ENCODE data around the gene GPX4. TPM values are rescaled to one million over a fixed set of nuclear protein-coding genes. Genes with fewer than 3 reads are reported as not detected.

Gene GPX4
- total and polyA plus RNA-seq, 2 donors (not counting 1 experiment from before 2014, with no cell fraction given) = 213 to 317 TPM

DNA sequence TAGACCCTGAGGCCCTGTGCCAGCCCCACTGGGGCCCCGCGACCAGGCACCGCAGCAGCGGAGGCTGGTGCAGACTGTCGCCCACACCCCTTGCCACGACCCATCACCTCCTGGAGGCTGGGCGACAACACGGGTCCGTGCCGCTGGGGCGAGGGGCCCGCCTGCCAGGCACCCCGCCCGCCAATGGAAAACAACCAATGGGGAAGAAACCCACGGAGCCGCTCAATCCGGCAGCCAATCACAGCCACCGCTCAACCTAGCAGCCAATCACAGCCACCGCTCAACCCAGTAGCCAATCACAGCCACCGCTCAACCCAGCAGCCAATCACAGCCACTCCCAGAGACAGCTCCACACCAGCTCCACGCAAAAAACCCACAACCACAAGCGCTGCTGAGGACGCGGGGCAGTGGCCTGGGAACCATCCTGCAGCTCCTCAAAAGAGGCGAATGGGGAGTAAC, 29.7 kb downstream of the GPX4 start:
- Histone ChIP-seq H4K20me1 (ENCODE audit: control insufficient read depth, insufficient read depth, low read length, poor library complexity, severe bottlenecking) (peaks cover 43% of the 10 kb centered on the region), H3K4me3 (ENCODE audit: control extremely low read depth in 1 of 5, extremely low read depth in 1 of 5, insufficient read depth in 1 of 5, low read depth in 2 of 5, low read length in 4 of 5) (peak overlapping the region in 4 of 5 experiments; percentile 70 to 92 (median 82)), H3K4me2 (replicated peaks; ENCODE audit: low read depth, low read length, poor library complexity, severe bottlenecking) (peak overlapping the region; percentile 95), H3K27ac (ENCODE audit: low read length in 2 of 2) (peak overlapping the region; percentile 78 to 89), H3K27me3 (replicated peaks in 1 of 4; ENCODE audit: control extremely low read depth in 1 of 4, control insufficient read depth in 3 of 4, insufficient read depth in 4 of 4, low read length in 3 of 4) (no peaks in the 10 kb centered on the region), H3K9ac (ENCODE audit: low read length) (peak overlapping the region; percentile 87), H3K4me1 (ENCODE audit: control insufficient read depth in 2 of 2, insufficient read depth in 2 of 2, low read length in 2 of 2) (peaks cover 42 to 58% of the 10 kb centered on the region in 2 donors), H2AFZ (ENCODE audit: insufficient read depth, low read depth, low read length, poor library complexity, severe bottlenecking) (peak overlapping the region; percentile 79), H3K9me3 (ENCODE audit: control extremely low read depth in 1 of 3, control insufficient read depth in 2 of 3, insufficient read depth in 1 of 3, low read length in 2 of 3) (peaks cover 0 to 5% (median 0%) of the 10 kb centered on the region in 3 donors), H3K79me2 (ENCODE audit: control insufficient read depth, insufficient read depth, low read length) (peaks cover 67% of the 10 kb centered on the region), H3K36me3 (replicated peaks in 1 of 2; ENCODE audit: control extremely low read depth in 1 of 2, control insufficient read depth in 1 of 2, extremely low read depth in 1 of 2, insufficient read depth in 2 of 2, low read length in 1 of 2) (no peaks in the 10 kb centered on the region)
- ATAC-seq (ENCODE audit: low read depth) (peak; percentile 67), DNase-seq (peak; percentile 83)
- intact Hi-C loops (cut with micrococcal nuclease) = loop anchor here (2.0 to 5.0 kb wide), 2 partner anchors 21 to 59 kb away; no protein-coding TSS in a partner anchor
- peak overlapping the region; percentile 90 for H3K4me3 Mint-ChIP-seq
- peaks cover 38% of the 10 kb centered on the region for H3K4me1 Mint-ChIP-seq
- WGBS (ENCODE audit: insufficient coverage) = 73% methylated on average over 25 of the region's 25 CpGs
- TF ChIP-seq EZH2 (IDR thresholded peaks at IDR 0.05; ENCODE audit: borderline replicate concordance, insufficient read depth, low read depth, low read length, poor library complexity, severe bottlenecking) = no peak
- TF ChIP-seq, protein P1, sequence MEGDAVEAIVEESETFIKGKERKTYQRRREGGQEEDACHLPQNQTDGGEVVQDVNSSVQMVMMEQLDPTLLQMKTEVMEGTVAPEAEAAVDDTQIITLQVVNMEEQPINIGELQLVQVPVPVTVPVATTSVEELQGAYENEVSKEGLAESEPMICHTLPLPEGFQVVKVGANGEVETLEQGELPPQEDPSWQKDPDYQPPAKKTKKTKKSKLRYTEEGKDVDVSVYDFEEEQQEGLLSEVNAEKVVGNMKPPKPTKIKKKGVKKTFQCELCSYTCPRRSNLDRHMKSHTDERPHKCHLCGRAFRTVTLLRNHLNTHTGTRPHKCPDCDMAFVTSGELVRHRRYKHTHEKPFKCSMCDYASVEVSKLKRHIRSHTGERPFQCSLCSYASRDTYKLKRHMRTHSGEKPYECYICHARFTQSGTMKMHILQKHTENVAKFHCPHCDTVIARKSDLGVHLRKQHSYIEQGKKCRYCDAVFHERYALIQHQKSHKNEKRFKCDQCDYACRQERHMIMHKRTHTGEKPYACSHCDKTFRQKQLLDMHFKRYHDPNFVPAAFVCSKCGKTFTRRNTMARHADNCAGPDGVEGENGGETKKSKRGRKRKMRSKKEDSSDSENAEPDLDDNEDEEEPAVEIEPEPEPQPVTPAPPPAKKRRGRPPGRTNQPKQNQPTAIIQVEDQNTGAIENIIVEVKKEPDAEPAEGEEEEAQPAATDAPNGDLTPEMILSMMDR (IDR thresholded peaks at IDR 0.05) = no peak
- POLR2A ChIA-PET = interaction anchor here (0.5 to 0.8 kb wide), 3 partner anchors 39 to 110 kb away, joined by 3 to 6 read pairs (median 3); no protein-coding TSS in a partner anchor
- no peaks in the 10 kb centered on the region for H3K27me3 Mint-ChIP-seq
- peak overlapping the region; percentile 93 for H3K27ac Mint-ChIP-seq
- no peaks in the 10 kb centered on the region for H3K9me3 Mint-ChIP-seq (ENCODE audit: insufficient read depth)
- CTCF ChIA-PET = interaction anchor here (0.7 to 1.7 kb wide), 5 partner anchors 20 to 276 kb away, joined by 3 to 9 read pairs (median 3); no protein-coding TSS in a partner anchor

DNA sequence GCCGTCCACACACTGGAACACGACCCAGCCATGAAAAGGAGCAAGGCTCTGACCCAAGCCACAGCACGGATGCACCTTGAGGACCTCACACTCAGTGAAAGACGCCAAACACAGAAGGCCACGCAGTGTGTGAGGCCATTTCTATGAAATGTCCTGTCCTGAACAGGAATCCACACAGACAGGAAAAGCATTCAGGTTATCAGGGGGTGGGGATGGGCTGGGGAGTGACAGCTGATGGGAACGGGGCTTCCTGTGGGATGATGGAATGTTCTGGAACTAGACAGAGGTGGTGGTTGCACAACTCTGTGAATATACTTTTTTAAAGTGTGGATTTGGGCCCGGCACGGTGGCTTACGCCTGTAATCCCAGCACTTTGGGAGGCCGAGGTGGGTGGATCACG, 30.6 kb downstream of the GPX4 start:
- H3K9me3 Mint-ChIP-seq (ENCODE audit: insufficient read depth) = no peaks in the 10 kb centered on the region
- Histone ChIP-seq H3K79me2 (ENCODE audit: control insufficient read depth, insufficient read depth, low read length) (peaks cover 58% of the 10 kb centered on the region), H3K27me3 (replicated peaks in 1 of 4; ENCODE audit: control extremely low read depth in 1 of 4, control insufficient read depth in 3 of 4, insufficient read depth in 4 of 4, low read length in 3 of 4) (no peaks in the 10 kb centered on the region), H3K4me3 (ENCODE audit: control extremely low read depth in 1 of 5, extremely low read depth in 1 of 5, insufficient read depth in 1 of 5, low read depth in 2 of 5, low read length in 4 of 5) (no peak overlapping the region), H3K9ac (ENCODE audit: low read length) (no peak overlapping the region), H3K4me2 (replicated peaks; ENCODE audit: low read depth, low read length, poor library complexity, severe bottlenecking) (no peak overlapping the region), H3K4me1 (ENCODE audit: control insufficient read depth in 2 of 2, insufficient read depth in 2 of 2, low read length in 2 of 2) (peaks cover 42 to 58% of the 10 kb centered on the region in 2 donors), H3K36me3 (replicated peaks in 1 of 2; ENCODE audit: control extremely low read depth in 1 of 2, control insufficient read depth in 1 of 2, extremely low read depth in 1 of 2, insufficient read depth in 2 of 2, low read length in 1 of 2) (no peaks in the 10 kb centered on the region), H3K9me3 (ENCODE audit: control extremely low read depth in 1 of 3, control insufficient read depth in 2 of 3, insufficient read depth in 1 of 3, low read length in 2 of 3) (peaks cover 0 to 5% (median 0%) of the 10 kb centered on the region in 3 donors), H2AFZ (ENCODE audit: insufficient read depth, low read depth, low read length, poor library complexity, severe bottlenecking) (no peak overlapping the region), H3K27ac (ENCODE audit: low read length in 2 of 2) (no peak overlapping the region), H4K20me1 (ENCODE audit: control insufficient read depth, insufficient read depth, low read length, poor library complexity, severe bottlenecking) (peaks cover 33% of the 10 kb centered on the region)
- H3K27ac Mint-ChIP-seq = peak overlapping the region; percentile 15
- H3K4me3 Mint-ChIP-seq = no peak overlapping the region
- intact Hi-C loops (cut with micrococcal nuclease) = loop anchor here (5.0 kb wide), 1 partner anchor 58 kb away; no protein-coding TSS in a partner anchor
- ATAC-seq (ENCODE audit: low read depth) = no peak
- WGBS (ENCODE audit: insufficient coverage) = 96% methylated on average over 6 of the region's 11 CpGs
- POLR2A ChIA-PET = interaction anchor here (0.6 to 0.7 kb wide), 2 partner anchors 24 to 212 kb away, joined by 3 to 4 read pairs; no protein-coding TSS in a partner anchor
- CTCF ChIA-PET = interaction anchor here (0.9 to 1.7 kb wide), 2 partner anchors 21 to 106 kb away, joined by 3 to 9 read pairs; no protein-coding TSS in a partner anchor
- TF ChIP-seq, protein P1 (IDR thresholded peaks at IDR 0.05) = no peak
- no peak for TF ChIP-seq EZH2 (IDR thresholded peaks at IDR 0.05; ENCODE audit: borderline replicate concordance, insufficient read depth, low read depth, low read length, poor library complexity, severe bottlenecking)
- no peaks in the 10 kb centered on the region for H3K27me3 Mint-ChIP-seq
- no peak for DNase-seq
- peaks cover 37% of the 10 kb centered on the region for H3K4me1 Mint-ChIP-seq
